Skeletal muscle tissue (tissue), 4 donors: ENCODE data around the gene CCSER1. TPM values are rescaled to one million over a fixed set of nuclear protein-coding genes. Genes with fewer than 3 reads are reported as not detected.

Source experiments
- H3K27ac ChIP-seq: one replicate; pipeline ENCODE4 v1.7.0; 2013; ENCODE audit warnings: mild to moderate bottlenecking, low read depth, low read length, inconsistent platforms
- H3K27me3 ChIP-seq, 3 donors: one replicate each; pipeline ENCODE4 v1.7.0; 2013; ENCODE audit warnings: low read length in 3 of 3; ENCODE audit not compliant: control insufficient read depth in 3 of 3, insufficient read depth in 3 of 3
- H3K36me3 ChIP-seq, 3 donors: one replicate each; pipeline ENCODE4 v1.7.0; 2013; ENCODE audit warnings: low read length in 3 of 3; ENCODE audit not compliant: control insufficient read depth in 3 of 3, insufficient read depth in 3 of 3
- H3K4me1 ChIP-seq, 3 donors: one replicate each; pipeline ENCODE4 v1.7.0; 2013; ENCODE audit warnings: low read length in 3 of 3, mild to moderate bottlenecking in 3 of 3; ENCODE audit not compliant: control insufficient read depth in 3 of 3, insufficient read depth in 3 of 3
- H3K4me3 ChIP-seq, 3 donors: one replicate each; pipeline ENCODE4 v1.7.0; 2013; ENCODE audit warnings: low read length in 3 of 3
- H3K9ac ChIP-seq, 3 donors: one replicate each; pipeline ENCODE4 v1.7.0; 2013; ENCODE audit warnings: low read length in 3 of 3, mild to moderate bottlenecking in 3 of 3, moderate library complexity in 2 of 3, low read depth in 1 of 3
- H3K9me3 ChIP-seq, 3 donors: one replicate each; pipeline ENCODE4 v1.7.0; 2013; ENCODE audit warnings: low read length in 3 of 3; ENCODE audit not compliant: control insufficient read depth in 3 of 3
- total RNA-seq: library from RNA; depleted of rRNA; stranded (reverse); fragments of >200 nt; gene quantifications from one replicate; pipeline ENCODE4 v1.2.3, GENCODE V29; 2014
- donor health status: Osteomylitis.

Gene CCSER1
- total RNA-seq, 1 donor from 2014 or later: 1.0 TPM

GRCh38 chr4:90159193-90159592, 32.0 kb downstream of the CCSER1 start:
- H3K4me3 ChIP-seq: no peak overlapping the region

GRCh38 chr4:90160044-90160443, 32.9 kb downstream of the CCSER1 start:
- Histone ChIP-seq H3K9me3 (no peaks in the 10 kb centered on the region), H3K4me1 (no peaks in the 10 kb centered on the region), H3K27ac (no peak overlapping the region), H3K27me3 (no peaks in the 10 kb centered on the region), H3K36me3 (no peaks in the 10 kb centered on the region), H3K9ac (no peak overlapping the region), H3K4me3 (no peak overlapping the region)

More at GRCh38 chr4:90159193-90159592, 32.0 kb downstream of the CCSER1 start:
- Histone ChIP-seq H3K27me3 (no peaks in the 10 kb centered on the region), H3K9ac (no peak overlapping the region), H3K36me3 (no peaks in the 10 kb centered on the region), H3K9me3 (no peaks in the 10 kb centered on the region), H3K4me1 (no peaks in the 10 kb centered on the region), H3K27ac (no peak overlapping the region)

- H3K27ac ChIP-seq: no peak overlapping the region
- H3K4me3 ChIP-seq: no peak overlapping the region
- no peaks in the 10 kb centered on the region for H3K9me3 ChIP-seq
- no peaks in the 10 kb centered on the region for H3K27me3 ChIP-seq
- no peaks in the 10 kb centered on the region for H3K4me1 ChIP-seq
- H3K9ac ChIP-seq: no peak overlapping the region
- H3K36me3 ChIP-seq: no peaks in the 10 kb centered on the region
Measured at GRCh38 chr4:90162566-90162965, 35.4 kb downstream of the CCSER1 start.

GRCh38 chr4:90163872-90164271, 36.7 kb downstream of the CCSER1 start:
- no peaks in the 10 kb centered on the region for H3K27me3 ChIP-seq
- no peaks in the 10 kb centered on the region for H3K36me3 ChIP-seq
- H3K9me3 ChIP-seq: no peaks in the 10 kb centered on the region
- H3K27ac ChIP-seq: no peak overlapping the region
- H3K9ac ChIP-seq: no peak overlapping the region
- no peaks in the 10 kb centered on the region for H3K4me1 ChIP-seq
- no peak overlapping the region for H3K4me3 ChIP-seq

GRCh38 chr4:90165883-90166282, 38.7 kb downstream of the CCSER1 start:
- H3K4me3 ChIP-seq: no peak overlapping the region
- no peak overlapping the region for H3K27ac ChIP-seq
- H3K36me3 ChIP-seq: no peaks in the 10 kb centered on the region
- no peaks in the 10 kb centered on the region for H3K27me3 ChIP-seq
- H3K4me1 ChIP-seq: no peaks in the 10 kb centered on the region
- no peak overlapping the region for H3K9ac ChIP-seq
- no peaks in the 10 kb centered on the region for H3K9me3 ChIP-seq

GRCh38 chr4:90171491-90171890, 44.3 kb downstream of the CCSER1 start:
- H3K9me3 ChIP-seq: no peaks in the 10 kb centered on the region
- H3K27ac ChIP-seq: no peak overlapping the region
- H3K4me1 ChIP-seq: no peaks in the 10 kb centered on the region
- H3K36me3 ChIP-seq: no peaks in the 10 kb centered on the region
- no peak overlapping the region for H3K9ac ChIP-seq
- H3K4me3 ChIP-seq: no peak overlapping the region
- no peaks in the 10 kb centered on the region for H3K27me3 ChIP-seq

GRCh38 chr4:90174621-90175023, 47.4 kb downstream of the CCSER1 start:
- no peaks in the 10 kb centered on the region for H3K36me3 ChIP-seq
- no peak overlapping the region for H3K4me3 ChIP-seq
- no peak overlapping the region for H3K9ac ChIP-seq
- H3K9me3 ChIP-seq: no peaks in the 10 kb centered on the region
- H3K4me1 ChIP-seq: no peaks in the 10 kb centered on the region
- H3K27me3 ChIP-seq: no peaks in the 10 kb centered on the region
- H3K27ac ChIP-seq: no peak overlapping the region

- Histone ChIP-seq H3K27me3 (no peaks in the 10 kb centered on the region), H3K9ac (no peak overlapping the region), H3K4me1 (no peaks in the 10 kb centered on the region), H3K4me3 (no peak overlapping the region), H3K27ac (no peak overlapping the region), H3K36me3 (no peaks in the 10 kb centered on the region), H3K9me3 (no peaks in the 10 kb centered on the region)
Measured at GRCh38 chr4:90181644-90182043, 54.5 kb downstream of the CCSER1 start.

- Histone ChIP-seq H3K9me3 (no peaks in the 10 kb centered on the region), H3K4me1 (no peaks in the 10 kb centered on the region), H3K27me3 (no peaks in the 10 kb centered on the region), H3K27ac (no peak overlapping the region), H3K4me3 (no peak overlapping the region), H3K9ac (no peak overlapping the region), H3K36me3 (no peaks in the 10 kb centered on the region)
Measured at GRCh38 chr4:90183254-90183653, 56.1 kb downstream of the CCSER1 start.

GRCh38 chr4:90184560-90184959, 57.4 kb downstream of the CCSER1 start:
- Histone ChIP-seq H3K4me1 (no peaks in the 10 kb centered on the region), H3K36me3 (no peaks in the 10 kb centered on the region), H3K9ac (no peak overlapping the region), H3K4me3 (no peak overlapping the region), H3K9me3 (no peaks in the 10 kb centered on the region), H3K27ac (no peak overlapping the region), H3K27me3 (no peaks in the 10 kb centered on the region)

GRCh38 chr4:90185416-90185815, 58.2 kb downstream of the CCSER1 start:
- Histone ChIP-seq H3K27me3 (no peaks in the 10 kb centered on the region), H3K4me1 (no peaks in the 10 kb centered on the region), H3K27ac (no peak overlapping the region), H3K4me3 (no peak overlapping the region), H3K36me3 (no peaks in the 10 kb centered on the region), H3K9me3 (no peaks in the 10 kb centered on the region), H3K9ac (no peak overlapping the region)
